Measurements from ENCODE around the gene PRMT6. TPM values are rescaled to one million over a fixed set of nuclear protein-coding genes. Genes with fewer than 3 reads are reported as not detected.

Gene PRMT6
- total and polyA plus RNA-seq, 9 donors = 11.9 to 19.4 (median 15.4) TPM

- no peak for TF ChIP-seq EP300 (IDR thresholded peaks at IDR 0.05)
- TF ChIP-seq, protein P1, sequence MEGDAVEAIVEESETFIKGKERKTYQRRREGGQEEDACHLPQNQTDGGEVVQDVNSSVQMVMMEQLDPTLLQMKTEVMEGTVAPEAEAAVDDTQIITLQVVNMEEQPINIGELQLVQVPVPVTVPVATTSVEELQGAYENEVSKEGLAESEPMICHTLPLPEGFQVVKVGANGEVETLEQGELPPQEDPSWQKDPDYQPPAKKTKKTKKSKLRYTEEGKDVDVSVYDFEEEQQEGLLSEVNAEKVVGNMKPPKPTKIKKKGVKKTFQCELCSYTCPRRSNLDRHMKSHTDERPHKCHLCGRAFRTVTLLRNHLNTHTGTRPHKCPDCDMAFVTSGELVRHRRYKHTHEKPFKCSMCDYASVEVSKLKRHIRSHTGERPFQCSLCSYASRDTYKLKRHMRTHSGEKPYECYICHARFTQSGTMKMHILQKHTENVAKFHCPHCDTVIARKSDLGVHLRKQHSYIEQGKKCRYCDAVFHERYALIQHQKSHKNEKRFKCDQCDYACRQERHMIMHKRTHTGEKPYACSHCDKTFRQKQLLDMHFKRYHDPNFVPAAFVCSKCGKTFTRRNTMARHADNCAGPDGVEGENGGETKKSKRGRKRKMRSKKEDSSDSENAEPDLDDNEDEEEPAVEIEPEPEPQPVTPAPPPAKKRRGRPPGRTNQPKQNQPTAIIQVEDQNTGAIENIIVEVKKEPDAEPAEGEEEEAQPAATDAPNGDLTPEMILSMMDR (IDR thresholded peaks at IDR 0.05) = no peak
- no peak for TF ChIP-seq POLR2A (IDR thresholded peaks at IDR 0.05)
- Histone ChIP-seq H3K27me3 (no peaks in the 10 kb centered on the region), H3K36me3 (no peaks in the 10 kb centered on the region), H3K9me3 (no peaks in the 10 kb centered on the region), H3K4me3 (no peak overlapping the region), H3K27ac (no peak overlapping the region), H3K4me1 (ENCODE audit: insufficient read depth) (no peaks in the 10 kb centered on the region)
- no peak for DNase-seq
- intact Hi-C loops (cut with DNase I) = no loop called here
- WGBS, 3 donors = 70 to 81% (median 74%) methylated on average over 3 of the region's 3 CpGs
These were observed 42.5 kb downstream of the PRMT6 start for GRCh38 chr1:107098961-107099360.

DNA sequence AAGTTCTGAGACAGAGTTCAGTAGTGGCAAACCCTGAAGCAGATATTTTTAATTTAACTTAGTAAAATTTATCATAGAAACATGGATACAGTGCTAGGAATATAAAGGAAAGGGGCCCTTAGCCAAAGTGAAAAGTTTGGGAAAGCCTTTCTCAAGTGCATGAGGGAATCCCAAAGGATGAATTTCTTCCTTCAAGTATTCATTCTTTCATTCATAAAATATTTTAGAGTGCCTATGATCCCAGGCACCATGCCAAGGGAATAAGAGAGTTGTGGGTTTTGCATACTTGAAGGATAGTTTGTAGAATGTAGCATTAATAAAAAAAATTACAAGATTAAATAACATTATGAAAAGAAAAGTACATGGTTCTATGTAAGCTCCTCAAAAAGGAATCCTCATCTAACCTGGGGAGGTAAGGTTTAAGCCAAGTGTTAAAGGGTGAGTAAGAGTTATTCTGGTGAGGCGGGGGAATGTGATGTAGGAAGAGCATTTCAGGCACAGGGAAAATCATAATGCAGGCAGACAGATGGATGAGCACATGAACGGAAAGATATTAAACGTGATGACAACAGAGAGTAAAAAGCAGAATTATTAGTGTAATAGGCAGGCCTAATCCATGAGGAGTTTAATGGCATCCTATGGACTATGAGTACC lies 44.0 kb downstream of the PRMT6 start:
- Histone ChIP-seq H3K9me3 (no peaks in the 10 kb centered on the region), H3K27me3 (no peaks in the 10 kb centered on the region), H3K4me1 (ENCODE audit: insufficient read depth) (no peaks in the 10 kb centered on the region), H3K36me3 (no peaks in the 10 kb centered on the region), H3K4me3 (no peak overlapping the region), H3K27ac (no peak overlapping the region)
- WGBS, 3 donors = 86 to 91% (median 89%) methylated on average over 3 of the region's 3 CpGs
- intact Hi-C loops (cut with DNase I) = no loop called here
- DNase-seq = no peak
- TF ChIP-seq, protein P1 (IDR thresholded peaks at IDR 0.05) = no peak
- TF ChIP-seq EP300 (IDR thresholded peaks at IDR 0.05) = no peak
- TF ChIP-seq POLR2A (IDR thresholded peaks at IDR 0.05) = no peak

- Histone ChIP-seq H3K36me3 (no peaks in the 10 kb centered on the region), H3K4me1 (ENCODE audit: insufficient read depth) (no peaks in the 10 kb centered on the region), H3K27ac (no peak overlapping the region), H3K9me3 (no peaks in the 10 kb centered on the region), H3K4me3 (no peak overlapping the region), H3K27me3 (no peaks in the 10 kb centered on the region)
- WGBS, 3 donors = 90 to 91% (median 91%) methylated on average over 3 of the region's 3 CpGs
- TF ChIP-seq, protein P1 (IDR thresholded peaks at IDR 0.05) = no peak
- TF ChIP-seq EP300 (IDR thresholded peaks at IDR 0.05) (no peak), POLR2A (IDR thresholded peaks at IDR 0.05) (no peak)
- no peak for DNase-seq
- intact Hi-C loops (cut with DNase I) = no loop called here
These were observed 49.4 kb downstream of the PRMT6 start for GRCh38 chr1:107105914-107106313.

Other genes starting within 250 kb of the PRMT6 start
- gene NTNG1, start 84.4 kb downstream of the PRMT6 start, total RNA-seq = 1 to 10 TPM in 3 of 7 donors, under 1 TPM in 4; 0.28 to 9.1 (median 0.97) TPM
- 1 to 10 TPM in 1 of 2 donors, under 1 TPM in 1; 0.53 to 1.1 TPM for gene NTNG1, start 84.4 kb downstream of the PRMT6 start, polyA plus RNA-seq